ENCODE data around the gene SMIM10.

GRCh38 chrX:135003876-135004623 lies 13.3 kb downstream of the SMIM10 start:
- TF ChIP-seq CTCF (IDR thresholded peaks at IDR 0.05), result no peak
- no peak for TF ChIP-seq ZFX (IDR thresholded peaks at IDR 0.05; ENCODE audit: borderline replicate concordance)
